HEK293T (cell line): ENCODE measurements around the gene TNS3.
A peak's percentile ranks its signal among the peaks of the same experiment; 100 is the strongest.

ENCODE experiments used
- CTCF ChIA-PET: fragments of 350-600 bp; formaldehyde crosslinking; extraction: SDS; loops from one replicate; lab custom pipeline; 2021; ENCODE audit warnings: antibody characterized with exemption, inconsistent platforms; lab: Yijun Ruan, JAX
- POLR2A ChIA-PET: fragments of 350-600 bp; formaldehyde crosslinking; extraction: SDS; loops from one replicate; lab custom pipeline; 2020; ENCODE audit warnings: antibody characterized with exemption, inconsistent platforms; lab: Yijun Ruan, JAX
- DNase-seq: peaks from one replicate; pipeline ENCODE4 v3.0.0; 2012; ENCODE audit warnings: mixed read lengths; ENCODE audit errors: extremely low spot score
- ARNT ChIP-seq: fragments of 450-650 bp; IDR thresholded peaks from 2 replicates; pipeline ENCODE4 v1.6.1; 2017; ENCODE audit warnings: mild to moderate bottlenecking
- BHLHE40 ChIP-seq: fragments of 450-650 bp; IDR thresholded peaks from 2 replicates; pipeline ENCODE4 v1.6.1; 2016; ENCODE audit warnings: mild to moderate bottlenecking, moderate library complexity, borderline replicate concordance
- CTBP1 ChIP-seq: fragments of 450-650 bp; IDR thresholded peaks from 2 replicates; pipeline ENCODE4 v1.6.1; 2016; ENCODE audit warnings: borderline replicate concordance
- ELF4 ChIP-seq: fragments of 450-650 bp; IDR thresholded peaks from 2 replicates; pipeline ENCODE4 v1.6.1; 2017; ENCODE audit warnings: antibody characterized with exemption
- FOXA1 ChIP-seq: fragments of 450-650 bp; IDR thresholded peaks from 2 replicates; pipeline ENCODE4 v1.6.1; 2016; ENCODE audit warnings: mild to moderate bottlenecking
- FOXK2 ChIP-seq: fragments of 450-650 bp; IDR thresholded peaks from 2 replicates; pipeline ENCODE4 v1.6.1; 2016; ENCODE audit warnings: mild to moderate bottlenecking
- FOXM1 ChIP-seq: fragments of 450-650 bp; IDR thresholded peaks from 2 replicates; pipeline ENCODE4 v1.6.1; 2017; ENCODE audit warnings: mild to moderate bottlenecking, borderline replicate concordance
- HDGF ChIP-seq: fragments of 450-650 bp; IDR thresholded peaks from 2 replicates; pipeline ENCODE4 v1.6.1; 2017; ENCODE audit warnings: antibody characterized with exemption, borderline replicate concordance
- L3MBTL2 ChIP-seq: fragments of 450-650 bp; conservative IDR thresholded peaks from 2 replicates; pipeline ENCODE4 v1.6.1; 2016; ENCODE audit warnings: mild to moderate bottlenecking
- LEF1 ChIP-seq: fragments of 450-650 bp; IDR thresholded peaks from 2 replicates; pipeline ENCODE4 v1.6.1; 2017; ENCODE audit warnings: mild to moderate bottlenecking, borderline replicate concordance
- NFRKB ChIP-seq: fragments of 450-650 bp; IDR thresholded peaks from 2 replicates; pipeline ENCODE4 v1.6.1; 2016; ENCODE audit warnings: mild to moderate bottlenecking, moderate library complexity
- SP1 ChIP-seq: fragments of 450-650 bp; IDR thresholded peaks from 2 replicates; pipeline ENCODE4 v1.6.1; 2017
- SUZ12 ChIP-seq: fragments of 450-650 bp; IDR thresholded peaks from 2 replicates; pipeline ENCODE4 v1.6.1; 2016; ENCODE audit warnings: mild to moderate bottlenecking
- TARDBP ChIP-seq: fragments of 450-650 bp; IDR thresholded peaks from 2 replicates; pipeline ENCODE4 v1.6.1; 2016
- ZNF384 ChIP-seq: fragments of 450-650 bp; IDR thresholded peaks from 2 replicates; pipeline ENCODE4 v1.6.1; 2016
- TF ChIP-seq, protein P1 (sequence below): fragments of 450-650 bp; IDR thresholded peaks from 2 replicates; pipeline ENCODE4 v1.6.1; 2016

TNS3 gene

GRCh38 chr7:47278043-47278442 is 303.9 kb downstream of the TNS3 start:
- ChIA-PET POLR2A (no interaction called here), CTCF (no interaction called here)
- no peak for DNase-seq
- TF ChIP-seq LEF1 (no peak), BHLHE40 (no peak), SUZ12 (no peak), ELF4 (no peak), FOXA1 (no peak), FOXM1 (no peak), TARDBP (no peak), ZNF384 (no peak)

GRCh38 chr7:47277321-47277781 is 304.6 kb downstream of the TNS3 start:
- TF ChIP-seq SUZ12, result no peak
- TF ChIP-seq, protein P1, sequence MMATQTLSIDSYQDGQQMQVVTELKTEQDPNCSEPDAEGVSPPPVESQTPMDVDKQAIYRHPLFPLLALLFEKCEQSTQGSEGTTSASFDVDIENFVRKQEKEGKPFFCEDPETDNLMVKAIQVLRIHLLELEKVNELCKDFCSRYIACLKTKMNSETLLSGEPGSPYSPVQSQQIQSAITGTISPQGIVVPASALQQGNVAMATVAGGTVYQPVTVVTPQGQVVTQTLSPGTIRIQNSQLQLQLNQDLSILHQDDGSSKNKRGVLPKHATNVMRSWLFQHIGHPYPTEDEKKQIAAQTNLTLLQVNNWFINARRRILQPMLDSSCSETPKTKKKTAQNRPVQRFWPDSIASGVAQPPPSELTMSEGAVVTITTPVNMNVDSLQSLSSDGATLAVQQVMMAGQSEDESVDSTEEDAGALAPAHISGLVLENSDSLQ, result no peak
- TF ChIP-seq TARDBP, result no peak
- no peak for TF ChIP-seq FOXM1
- no peak for TF ChIP-seq ZNF384
- no peak for TF ChIP-seq BHLHE40
- TF ChIP-seq ELF4, result no peak
- no peak for TF ChIP-seq L3MBTL2
- TF ChIP-seq ARNT, result no peak
- TF ChIP-seq FOXK2, result no peak
- no peak for TF ChIP-seq NFRKB
- TF ChIP-seq LEF1, result no peak
- no peak for TF ChIP-seq SP1
- TF ChIP-seq CTBP1, result no peak
- no peak for TF ChIP-seq FOXA1
- TF ChIP-seq HDGF, result no peak
- POLR2A ChIA-PET, result no interaction called here
- CTCF ChIA-PET, result no interaction called here
- DNase-seq, result no peak

DNA sequence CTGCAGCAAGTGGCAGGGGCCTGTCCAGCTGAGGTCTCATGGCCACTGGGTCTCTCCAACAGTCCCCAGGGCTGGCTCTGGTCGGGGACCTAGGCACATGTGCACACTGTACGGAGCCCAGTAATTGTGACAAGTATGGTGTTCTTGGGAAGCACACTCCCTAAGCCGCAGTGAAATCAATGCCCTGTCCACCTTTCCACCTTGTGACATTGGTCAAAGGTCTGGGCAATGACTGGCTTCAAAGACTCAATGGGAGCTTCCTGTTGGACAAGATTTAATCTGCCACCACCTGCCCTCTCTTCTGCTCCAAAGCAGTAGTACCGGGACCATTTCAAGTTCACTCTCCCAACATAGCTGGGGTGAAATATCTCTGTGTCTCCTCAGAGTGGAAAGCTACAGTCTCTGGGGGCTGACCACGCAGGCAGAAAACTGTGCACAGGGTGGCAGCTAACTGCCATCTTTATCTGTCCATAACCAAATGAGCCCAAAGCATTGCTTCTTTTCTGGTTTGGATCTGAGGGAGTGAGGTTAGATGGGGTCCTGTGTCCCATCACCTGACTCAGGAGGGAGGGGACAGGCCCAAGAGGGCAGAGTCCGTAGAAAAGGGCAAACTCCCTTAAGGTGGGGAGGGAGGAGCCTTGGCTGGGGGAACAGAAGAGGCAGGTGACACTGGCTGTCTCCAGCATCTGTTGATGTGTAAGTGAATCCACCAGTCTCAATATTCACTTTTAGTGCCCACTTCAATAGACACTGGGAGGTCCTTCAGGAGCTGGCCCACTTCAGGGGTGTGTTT is 307.7 kb downstream of the TNS3 start:
- CTCF ChIA-PET, result no interaction called here

DNA sequence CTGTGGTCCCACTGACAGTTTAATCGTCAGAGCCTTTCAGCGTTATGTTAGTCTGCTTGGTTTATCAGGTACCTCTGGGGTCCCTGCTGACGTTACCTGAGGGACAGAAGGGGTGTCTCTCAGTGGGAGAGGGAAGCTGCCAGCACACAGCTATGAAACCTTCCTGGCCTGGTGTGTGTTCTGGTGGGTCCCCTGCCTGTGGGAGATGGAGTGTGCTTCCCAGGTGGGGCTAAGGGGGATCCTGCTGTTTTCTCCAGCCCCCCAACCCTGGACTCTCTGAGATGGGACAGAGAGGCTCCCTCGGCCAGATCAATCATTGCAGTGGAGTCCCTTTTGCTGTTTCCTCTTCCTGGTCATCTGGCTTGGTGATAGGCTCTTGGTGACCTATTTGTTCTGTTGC is 308.8 kb downstream of the TNS3 start:
- CTCF ChIA-PET, result no interaction called here
- POLR2A ChIA-PET, result no interaction called here
- TF ChIP-seq FOXA1, result no peak
- TF ChIP-seq SP1, result no peak
- TF ChIP-seq BHLHE40, result no peak
- no peak for TF ChIP-seq L3MBTL2
- no peak for TF ChIP-seq FOXK2
- TF ChIP-seq ELF4, result no peak
- TF ChIP-seq CTBP1, result no peak

More for the DNA sequence above, 307.7 kb downstream of the TNS3 start:
- POLR2A ChIA-PET, result no interaction called here
- TF ChIP-seq FOXA1, result no peak
- TF ChIP-seq ARNT, result no peak
- TF ChIP-seq NFRKB, result no peak
- no peak for TF ChIP-seq CTBP1
- TF ChIP-seq ZNF384, result no peak
- TF ChIP-seq, protein P1, result no peak
- TF ChIP-seq L3MBTL2, result no peak
- TF ChIP-seq HDGF, result no peak
- TF ChIP-seq SP1, result no peak
- no peak for TF ChIP-seq ELF4
- no peak for TF ChIP-seq BHLHE40
- no peak for TF ChIP-seq SUZ12
- TF ChIP-seq FOXM1, result no peak
- TF ChIP-seq LEF1, result no peak
- TF ChIP-seq TARDBP, result no peak
- no peak for TF ChIP-seq FOXK2
- DNase-seq, result no peak

DNA sequence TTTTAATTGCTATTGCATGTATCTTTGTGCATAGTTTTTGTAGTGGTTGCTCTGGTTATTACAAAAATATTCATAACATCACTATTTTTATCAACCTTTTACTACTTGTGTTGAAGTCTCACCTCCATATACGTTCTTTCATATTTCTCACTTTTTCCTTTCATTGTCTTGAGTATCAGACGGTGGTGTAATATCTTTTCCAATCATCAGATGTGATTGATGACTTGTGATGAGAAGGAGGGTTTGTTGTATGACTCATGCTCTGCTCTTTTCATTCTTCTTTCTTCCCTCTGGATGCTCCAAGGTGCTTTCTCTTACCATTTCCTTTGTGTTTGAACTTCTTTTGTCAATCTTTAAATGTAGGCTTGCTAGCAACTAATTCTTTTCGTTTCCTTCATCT is 310.2 kb downstream of the TNS3 start:
- TF ChIP-seq SUZ12 (no peak), FOXK2 (no peak), FOXM1 (no peak), ZNF384 (no peak), LEF1 (no peak), TARDBP (no peak), L3MBTL2 (no peak), ELF4 (no peak), SP1 (no peak), HDGF (no peak)
- CTCF ChIA-PET, result no interaction called here
- POLR2A ChIA-PET, result no interaction called here
- DNase-seq, result no peak

More for the DNA sequence above, 308.8 kb downstream of the TNS3 start:
- no peak for DNase-seq

GRCh38 chr7:47268851-47269836 is 312.8 kb downstream of the TNS3 start:
- TF ChIP-seq, protein P1, result peak; percentile 18; the same call in 1 of the 2 replicates
- TF ChIP-seq SP1 (no peak), NFRKB (no peak)
- POLR2A ChIA-PET, result no interaction called here
- CTCF ChIA-PET, result no interaction called here
- DNase-seq, result no peak
